GM11168 (cell line): Measurements from ENCODE around the gene TMCO2.

ENCODE experiments used
- in situ Hi-C: fragments of 300-500 bp; cut with MboI; formaldehyde crosslinking; loops from one replicate; pipeline ENCODE4 v1.12.0; 2022; ENCODE audit warnings: low sequenced_read_pairs; ENCODE audit not compliant: unreplicated experiment

The TMCO2 gene

DNA sequence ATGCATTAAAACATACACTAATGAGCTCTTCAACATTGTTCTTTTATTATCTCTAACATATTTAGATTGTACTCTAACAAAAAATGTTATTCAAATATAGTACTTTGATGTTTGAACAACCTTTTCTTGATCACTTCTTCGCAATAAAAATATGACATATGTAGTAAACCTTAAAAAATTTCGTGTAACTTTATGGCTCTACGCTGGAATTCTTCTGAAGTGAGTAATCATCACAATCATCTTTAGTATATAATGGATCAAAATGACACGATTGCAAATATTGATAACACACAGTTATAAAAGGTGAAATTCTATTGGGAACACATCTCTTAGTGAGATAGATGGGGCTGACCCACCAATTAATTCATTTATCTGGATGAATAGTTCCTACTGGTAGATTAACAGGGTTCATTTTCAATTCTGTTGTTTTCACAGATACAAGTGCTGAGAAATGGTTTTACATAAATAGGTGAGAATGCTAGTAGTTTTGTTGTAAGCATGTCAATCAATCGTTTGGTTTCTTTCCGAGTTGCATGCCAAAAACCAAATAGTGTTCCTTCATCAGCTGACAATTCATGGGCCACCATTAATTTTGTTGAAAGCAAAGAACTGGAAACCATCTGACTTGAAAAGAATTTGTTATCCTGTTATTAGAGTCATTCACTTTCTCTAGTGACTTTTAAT, 8.8 kb downstream of the TMCO2 start:
- in situ Hi-C loops = loop anchor here (10.0 kb wide), 1 partner anchor 92 kb away; the partner anchor contains the start of gene RLF

DNA sequence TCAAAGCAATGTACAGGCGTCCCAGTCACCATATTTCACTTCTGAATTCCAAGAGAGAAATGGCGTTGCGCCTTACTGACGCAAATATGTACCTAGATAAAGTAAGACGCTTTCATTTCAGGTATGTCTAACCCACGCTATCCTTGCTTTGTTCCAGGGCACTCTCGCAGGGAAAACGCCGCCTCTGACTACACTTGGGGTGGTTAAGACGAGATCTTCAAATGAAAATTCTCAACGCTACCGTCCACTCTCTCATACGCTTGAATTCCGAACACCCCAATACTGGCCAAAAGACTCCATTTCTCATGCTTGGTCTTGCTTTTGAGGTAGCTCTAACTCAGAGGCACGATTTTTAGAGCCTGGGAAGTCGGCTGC, 9.6 kb downstream of the TMCO2 start:
- in situ Hi-C loops = loop anchor here (10.0 kb wide), 1 partner anchor 92 kb away; the partner anchor contains the start of gene RLF

DNA sequence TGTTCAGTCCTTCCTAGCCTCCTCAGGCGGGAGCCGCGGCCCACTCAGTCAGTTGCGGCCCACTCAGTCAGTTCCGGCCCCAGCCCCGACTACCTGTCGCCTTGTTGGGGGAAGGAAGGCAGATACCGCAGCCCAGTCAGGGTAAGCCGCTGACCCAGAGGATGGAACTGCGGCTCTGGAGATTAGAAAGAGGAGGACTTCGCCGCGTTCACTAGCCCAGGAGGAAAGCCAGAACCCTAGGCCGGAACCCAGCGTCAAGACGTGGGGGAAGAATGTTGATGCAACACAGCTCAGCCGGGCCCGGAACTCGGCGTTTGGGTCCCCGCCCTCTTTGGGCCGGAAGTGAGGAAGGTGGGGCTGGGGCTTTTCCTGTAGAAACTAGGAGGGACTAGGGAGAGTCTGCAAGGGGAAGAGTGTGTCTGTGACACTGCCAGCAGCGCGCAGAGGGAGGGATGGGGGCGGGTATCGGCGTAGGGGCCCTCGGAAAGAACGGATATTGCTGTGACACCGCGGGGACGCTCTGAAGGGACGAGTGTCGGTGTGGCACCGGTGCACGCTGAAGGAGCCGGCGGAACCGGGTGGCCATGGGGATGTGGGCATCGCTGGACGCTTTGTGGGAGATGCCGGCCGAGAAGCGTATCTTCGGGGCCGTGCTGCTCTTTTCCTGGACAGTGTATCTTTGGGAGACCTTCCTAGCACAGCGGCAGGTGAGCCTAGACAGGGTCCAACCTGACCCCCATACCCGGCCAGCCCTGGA, 10.1 kb downstream of the TMCO2 start, which contains the start of gene ZMPSTE24:
Gene ZMPSTE24, plus strand, starts transcription at position 549 of the 757 bp plus-strand sequence. Its CDS starts 36 bp downstream, at position 585.
- in situ Hi-C loops = loop anchor here (10.0 kb wide), 1 partner anchor 93 kb away; the partner anchor contains the start of gene RLF

DNA sequence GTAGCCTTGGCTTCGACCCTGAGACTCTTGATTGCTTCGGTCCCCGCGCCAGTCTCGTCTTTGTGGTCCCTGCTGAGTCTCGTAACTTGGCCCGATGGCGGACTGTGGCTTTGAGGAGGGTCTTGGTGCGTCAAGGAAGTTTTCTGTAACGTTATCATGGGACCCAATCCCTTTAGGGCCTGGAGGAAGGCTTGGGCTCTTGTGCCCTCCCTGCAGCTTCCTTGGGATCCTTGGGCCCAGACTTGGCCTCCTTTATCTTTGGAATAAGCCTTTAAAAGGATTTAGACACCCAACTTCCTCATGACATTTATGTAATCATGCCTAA, 10.7 kb downstream of the TMCO2 start:
- in situ Hi-C loops = loop anchor here (10.0 kb wide), 1 partner anchor 94 kb away; the partner anchor contains the start of gene RLF

DNA sequence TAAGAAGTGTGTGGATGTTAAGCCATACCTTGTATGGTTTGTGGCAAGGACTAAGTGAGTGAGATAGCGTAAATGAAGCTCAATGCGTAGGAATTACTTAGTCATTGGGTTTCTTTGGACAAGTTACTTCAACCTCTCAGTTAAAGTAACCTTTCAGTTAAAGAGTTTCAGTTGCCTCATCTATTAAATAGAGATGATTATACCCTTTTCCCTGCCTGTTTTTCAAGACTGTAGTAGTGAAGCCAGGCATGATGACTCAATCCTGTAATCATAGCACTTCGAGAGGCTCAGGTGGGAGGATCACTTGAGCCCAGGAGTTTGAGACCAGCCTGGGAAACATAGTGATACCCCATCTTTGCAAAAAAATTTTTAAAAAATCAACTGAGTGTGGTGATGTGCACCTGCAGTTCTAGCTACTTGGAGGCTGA, 16.6 kb downstream of the TMCO2 start:
- in situ Hi-C loops = no loop called here

DNA sequence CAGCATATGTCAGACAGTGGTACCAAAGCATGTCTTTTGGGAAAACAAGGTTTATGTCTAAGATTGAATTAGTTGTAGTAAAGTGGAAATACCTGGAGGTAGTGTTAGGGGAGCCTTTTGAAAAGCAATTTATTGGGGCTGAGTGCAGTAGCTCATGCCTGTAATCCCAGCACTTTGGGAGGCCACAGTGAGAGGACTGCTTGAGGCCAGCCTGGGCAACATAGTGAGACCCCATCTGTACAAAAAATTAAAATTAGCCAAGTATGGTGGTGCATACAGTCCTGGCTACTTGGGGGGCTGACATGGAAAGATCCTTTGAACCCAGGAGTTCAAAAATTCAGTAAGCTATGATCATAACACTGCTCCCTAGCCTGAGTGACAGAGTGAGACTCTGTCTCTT, 17.6 kb downstream of the TMCO2 start:
- in situ Hi-C loops = no loop called here

DNA sequence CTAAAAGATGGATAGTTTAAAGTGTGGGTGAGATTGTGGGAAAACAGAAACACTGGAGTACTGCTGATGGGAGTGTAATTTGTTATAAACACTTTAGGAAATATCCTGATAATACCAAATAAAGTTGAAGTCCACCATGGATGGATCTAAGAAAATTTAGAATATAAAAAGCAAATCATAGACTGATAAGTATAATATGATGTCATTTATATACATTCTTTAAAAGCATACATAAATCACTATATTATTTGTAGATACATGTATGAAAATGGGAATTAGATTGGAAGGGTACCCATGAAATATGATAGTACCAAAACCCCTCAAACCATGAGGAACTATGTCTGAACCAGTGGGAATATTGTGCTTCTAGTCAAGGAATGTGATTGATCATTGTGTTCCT, 18.2 kb downstream of the TMCO2 start:
- in situ Hi-C loops = no loop called here

DNA sequence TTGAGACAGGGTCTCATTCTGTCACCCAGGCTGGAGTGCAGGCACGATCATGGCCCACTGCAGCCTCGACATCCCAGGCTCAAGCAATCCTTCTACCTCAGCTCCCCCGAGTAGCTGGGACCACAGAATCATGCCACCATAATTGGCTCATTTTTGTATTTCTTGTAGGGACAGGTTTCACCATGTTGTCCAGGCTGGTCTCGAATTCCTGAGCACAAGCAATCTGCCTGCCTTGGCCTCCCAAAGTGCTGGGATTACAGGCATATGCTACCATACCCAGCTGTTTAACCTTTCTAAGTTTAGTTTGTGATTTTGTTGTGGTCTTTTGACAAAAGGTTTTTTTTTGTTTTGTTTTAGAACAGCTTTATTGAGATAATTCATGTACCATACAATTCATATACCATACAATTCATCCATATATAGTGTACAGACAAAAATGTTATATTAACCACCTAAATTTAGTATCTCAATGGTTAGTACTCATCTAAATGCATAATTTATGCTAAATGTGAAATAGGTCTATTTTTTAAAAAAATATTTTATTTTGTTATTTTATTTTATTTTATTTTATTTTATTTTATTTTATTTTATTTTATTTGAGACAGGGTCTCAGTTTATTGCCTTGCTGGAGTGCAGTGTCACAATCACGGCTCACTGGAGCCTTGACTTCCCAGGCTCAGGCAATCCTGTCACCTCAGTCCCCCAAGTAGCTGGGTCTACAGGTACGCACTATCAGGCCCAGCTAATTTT, 19.2 kb downstream of the TMCO2 start:
- in situ Hi-C loops = no loop called here

DNA sequence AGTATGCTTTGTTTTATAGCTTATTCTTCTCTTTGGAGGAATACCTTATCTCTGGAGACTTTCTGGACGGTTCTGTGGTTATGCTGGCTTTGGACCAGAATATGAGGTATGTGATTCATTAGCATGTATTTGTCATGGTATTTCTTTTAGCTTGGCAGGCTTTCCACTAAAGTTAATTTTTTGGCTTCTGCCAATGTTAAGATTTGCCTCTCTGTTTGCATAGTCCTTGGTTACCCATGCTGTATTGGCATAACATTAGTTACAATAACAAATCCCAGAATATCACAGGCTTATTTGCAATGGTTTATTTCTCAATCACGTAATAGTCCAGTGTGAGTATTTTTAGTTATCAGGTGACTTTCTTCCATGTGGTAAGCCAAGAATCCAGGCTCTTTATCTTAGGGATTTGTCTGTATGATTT, 20.0 kb downstream of the TMCO2 start:
- in situ Hi-C loops = no loop called here

DNA sequence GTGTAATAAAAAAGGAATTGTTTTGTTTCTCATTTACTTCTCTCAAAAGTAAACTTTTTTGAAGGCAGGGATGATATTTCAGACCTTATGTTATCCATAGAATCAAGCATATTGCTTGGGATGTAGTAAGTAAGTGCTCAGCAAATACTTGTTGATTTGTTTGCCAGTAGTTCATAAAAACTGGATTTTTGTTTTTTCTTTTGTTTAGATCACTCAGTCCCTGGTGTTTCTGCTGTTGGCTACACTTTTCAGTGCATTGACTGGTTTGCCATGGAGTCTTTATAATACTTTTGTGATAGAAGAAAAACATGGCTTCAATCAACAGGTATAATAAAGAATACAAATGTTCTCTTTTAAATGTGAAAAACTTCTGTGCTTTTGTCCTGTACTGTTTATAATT, 20.5 kb downstream of the TMCO2 start:
- in situ Hi-C loops = no loop called here

DNA sequence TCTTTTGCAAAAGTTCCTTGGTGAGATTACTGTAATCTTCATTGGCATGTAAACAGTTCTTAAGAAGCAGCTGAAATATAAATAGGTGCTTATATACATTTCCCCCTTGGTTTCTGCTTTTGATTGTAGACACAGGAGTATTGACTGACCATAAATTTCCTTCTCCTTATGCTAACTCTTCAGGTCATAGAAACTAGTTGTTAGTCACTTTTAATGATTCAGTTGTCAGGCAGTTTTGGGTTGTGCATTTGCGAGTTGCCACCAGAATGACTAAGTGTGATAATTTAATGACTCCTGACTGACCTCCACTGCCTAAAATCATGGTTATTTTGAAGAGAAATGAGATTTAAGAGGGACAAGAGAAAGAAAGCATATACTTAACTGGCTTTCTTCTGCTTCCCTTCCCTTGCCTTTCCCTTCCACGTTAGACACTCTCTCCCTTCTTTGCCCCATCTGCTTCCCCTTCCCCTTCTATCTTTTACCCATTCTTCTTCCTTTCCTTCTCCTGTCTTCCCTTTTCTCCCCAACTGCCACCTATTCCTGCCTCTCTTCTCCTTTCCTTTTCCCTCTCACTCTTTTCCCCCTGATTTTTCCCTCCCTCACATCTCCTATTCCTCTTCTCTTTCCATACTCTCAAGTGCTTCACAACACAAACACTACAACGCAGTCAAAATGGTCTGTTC, 22.6 kb downstream of the TMCO2 start:
- in situ Hi-C loops = no loop called here

DNA sequence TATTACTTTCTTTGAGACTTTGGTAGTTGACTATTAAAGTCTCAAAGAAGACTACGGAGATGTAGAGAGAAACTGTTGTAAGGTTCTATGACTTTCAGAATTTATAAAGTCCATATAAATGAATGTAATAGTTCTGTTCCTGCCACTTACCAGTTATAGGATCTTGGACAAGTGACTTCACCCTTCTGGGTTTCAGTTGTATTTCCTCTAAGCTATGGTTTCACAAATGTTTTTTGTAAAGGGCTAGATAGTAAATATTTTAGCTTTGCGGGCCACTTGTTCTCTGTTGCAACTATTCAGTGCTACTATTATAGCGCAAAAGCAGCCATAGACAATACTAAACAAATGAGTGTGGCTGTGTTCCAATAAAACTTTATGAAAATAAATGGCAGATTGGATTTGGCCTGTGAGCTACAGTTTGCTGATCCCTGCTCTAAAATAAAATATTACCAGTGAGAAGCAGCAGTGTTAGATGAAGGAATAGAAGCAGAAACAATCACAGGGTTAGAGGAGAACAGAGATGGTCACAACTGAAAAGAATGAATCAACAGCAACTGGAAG, 25.0 kb downstream of the TMCO2 start:
- in situ Hi-C loops = no loop called here

DNA sequence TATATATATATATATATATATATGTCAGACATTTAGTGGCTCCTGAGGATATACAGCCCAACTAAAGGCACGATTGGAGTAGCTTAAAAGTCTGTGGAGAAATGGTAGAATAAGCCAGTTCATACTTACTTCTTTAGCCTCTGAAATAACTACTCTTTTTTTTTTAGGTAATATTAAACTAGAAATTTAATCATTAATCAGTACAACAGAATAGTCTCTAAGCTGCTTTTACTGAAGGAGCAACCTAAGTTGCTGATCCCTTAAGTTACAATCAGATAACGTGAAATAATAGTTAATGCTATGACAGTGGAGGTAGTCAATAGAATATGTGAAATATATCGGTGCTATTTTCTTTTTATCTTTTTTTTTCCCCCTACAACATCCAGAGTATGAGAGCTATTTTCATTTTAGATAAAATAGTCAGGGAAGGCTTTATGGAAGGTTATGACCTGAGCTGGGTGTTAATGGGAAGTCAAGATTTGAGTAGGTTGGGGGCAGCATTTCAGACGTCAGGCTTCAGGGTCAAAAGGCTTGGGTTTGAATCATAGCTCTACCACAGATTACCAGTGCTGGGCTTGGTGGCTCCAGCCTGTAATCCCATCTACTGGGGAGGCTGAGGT, 25.9 kb downstream of the TMCO2 start:
- in situ Hi-C loops = no loop called here

DNA sequence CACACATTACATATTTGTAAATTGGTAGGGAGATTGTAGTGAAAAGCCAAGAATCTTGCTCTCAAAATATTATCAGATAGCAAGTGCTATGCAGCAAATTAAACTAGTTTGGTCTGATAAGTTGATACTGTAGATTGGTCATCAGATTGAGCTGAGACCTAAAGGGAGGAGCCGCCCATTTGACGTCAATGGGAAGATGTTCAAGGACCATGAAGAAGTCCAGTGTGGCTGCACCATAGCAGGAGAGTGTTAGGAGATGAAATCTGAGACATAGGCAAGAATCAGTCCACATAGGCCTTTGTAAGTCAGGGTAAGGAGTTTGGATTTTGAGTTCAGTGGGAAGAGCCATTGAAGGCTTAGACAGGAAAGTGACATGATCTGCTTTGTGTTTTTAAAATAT, 26.6 kb downstream of the TMCO2 start:
- in situ Hi-C loops = no loop called here

DNA sequence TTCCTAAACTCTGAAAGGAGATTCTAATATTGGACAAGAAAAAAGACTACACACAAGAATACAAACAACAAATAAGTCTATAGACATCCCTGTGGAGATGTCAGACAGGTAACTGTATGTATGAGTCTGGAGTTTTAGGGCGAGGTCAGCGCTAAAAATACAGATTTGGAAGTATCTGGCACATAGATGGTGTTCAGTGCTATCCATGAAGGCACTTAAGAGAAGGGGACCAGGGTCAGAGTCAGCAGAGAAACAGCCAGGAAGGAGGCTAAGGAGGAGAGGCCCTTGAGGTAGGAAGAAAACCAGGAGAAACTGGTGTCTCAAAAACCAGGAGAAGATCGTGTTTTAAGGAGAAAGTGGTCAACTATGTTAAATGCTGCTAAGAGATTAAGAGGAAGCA, 28.4 kb downstream of the TMCO2 start:
- in situ Hi-C loops = no loop called here

DNA sequence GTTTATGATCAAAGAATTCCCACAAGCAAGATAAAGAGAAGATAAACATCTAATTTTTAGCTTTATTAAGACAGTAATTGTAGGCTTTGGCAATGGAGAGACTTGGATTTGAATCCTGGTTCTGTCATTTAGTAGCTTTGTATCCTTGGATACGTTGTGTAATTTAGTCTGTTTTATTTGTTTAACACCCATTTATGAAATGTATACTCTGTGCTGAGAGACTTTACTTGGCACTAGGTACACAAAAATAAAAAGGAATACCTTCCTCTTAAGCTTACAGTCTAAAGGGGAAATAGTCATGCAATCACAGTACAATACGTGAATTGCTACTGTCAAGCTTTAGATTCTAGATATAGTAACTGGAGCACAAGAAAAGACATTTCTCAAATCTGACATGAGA, 34.1 kb downstream of the TMCO2 start:
- in situ Hi-C loops = no loop called here

DNA sequence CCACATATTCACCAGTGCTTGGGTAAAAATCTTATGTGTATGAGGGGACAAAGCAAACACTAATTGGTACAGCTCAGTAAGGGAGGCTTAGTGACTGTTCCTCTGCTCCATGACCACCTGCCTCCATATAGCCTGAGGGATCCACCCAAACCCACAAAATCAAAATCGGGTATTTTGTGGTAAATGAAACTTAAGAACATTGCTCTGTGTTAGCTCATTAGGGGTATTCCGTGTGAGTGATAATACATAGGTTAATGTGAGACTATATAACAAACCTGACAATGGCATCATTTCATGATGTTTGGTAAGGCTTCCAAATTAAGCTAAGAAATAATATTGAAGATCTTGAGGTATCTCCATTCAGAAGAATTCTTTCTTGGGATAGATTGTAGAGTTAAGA, 43.6 kb downstream of the TMCO2 start:
- in situ Hi-C loops = no loop called here

DNA sequence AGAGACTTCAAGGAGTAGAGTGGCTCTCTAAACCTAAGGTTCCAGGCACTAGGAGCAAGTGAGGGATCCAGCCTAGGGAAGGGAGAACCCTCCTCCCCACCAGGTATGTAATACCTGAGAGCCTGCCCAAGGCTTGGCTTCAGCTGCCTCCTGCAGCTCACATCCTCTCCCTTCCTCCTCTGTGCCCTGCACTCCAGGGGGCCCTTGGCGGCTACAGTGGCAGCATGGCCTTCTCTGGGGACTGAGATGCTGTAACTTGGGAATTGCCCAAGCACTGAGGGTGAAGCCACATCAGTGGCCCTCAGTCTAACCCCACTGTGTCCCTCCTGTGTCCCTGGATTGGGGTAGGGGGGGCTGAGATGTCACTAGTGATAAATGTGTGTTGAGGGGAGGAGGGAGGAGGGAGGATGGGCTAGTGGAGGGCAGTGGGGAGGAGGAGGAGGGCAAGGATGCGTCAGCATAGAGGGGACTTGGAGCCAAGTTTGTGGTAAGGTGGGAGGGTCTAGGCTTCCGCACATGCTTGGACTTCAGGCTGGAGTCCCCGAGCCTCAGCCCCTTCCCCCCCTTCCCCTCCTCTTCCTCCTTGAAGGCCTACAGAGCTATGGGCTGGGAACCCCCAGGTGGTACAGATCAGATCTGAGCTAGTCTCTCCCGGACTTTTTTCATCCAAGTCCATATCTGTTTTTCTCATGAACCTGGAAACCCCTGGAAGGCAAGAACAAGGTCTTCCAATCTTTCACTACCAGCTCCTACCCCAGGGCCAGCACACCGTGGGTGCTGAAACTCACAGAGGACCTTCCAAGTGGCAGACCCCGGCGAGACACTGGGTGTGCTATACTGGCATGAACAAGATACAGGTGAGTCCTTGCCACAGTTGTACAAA, 51.9 kb downstream of the TMCO2 start:
- in situ Hi-C loops = no loop called here

DNA sequence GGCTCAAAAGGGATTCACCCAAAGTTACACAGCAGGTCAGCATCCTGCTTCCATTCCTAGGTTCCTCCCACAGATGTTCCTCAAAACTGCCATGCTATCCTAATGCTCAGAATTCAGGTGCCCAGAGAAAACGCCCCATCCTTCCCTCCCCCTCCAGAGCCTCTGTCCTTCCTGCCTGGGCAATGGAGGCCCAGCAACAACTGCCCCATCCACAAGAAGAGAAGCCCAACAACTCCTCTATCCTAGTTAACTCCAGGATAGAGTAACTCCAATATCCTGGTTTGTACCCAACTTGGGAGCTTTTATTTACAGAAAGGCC, 52.5 kb downstream of the TMCO2 start:
- in situ Hi-C loops = no loop called here
